GM21786 (cell line): ENCODE data around the gene USH1C.

Source experiments
- ATAC-seq: cut with Tn5 transposase; IDR thresholded peaks from one replicate; pipeline ENCODE4 v1.9.1; 2021; ENCODE audit not compliant: unreplicated experiment

USH1C gene

GRCh38 chr11:17571431-17572358, 27.5 kb upstream of the USH1C start:
- ATAC-seq = no peak

DNA sequence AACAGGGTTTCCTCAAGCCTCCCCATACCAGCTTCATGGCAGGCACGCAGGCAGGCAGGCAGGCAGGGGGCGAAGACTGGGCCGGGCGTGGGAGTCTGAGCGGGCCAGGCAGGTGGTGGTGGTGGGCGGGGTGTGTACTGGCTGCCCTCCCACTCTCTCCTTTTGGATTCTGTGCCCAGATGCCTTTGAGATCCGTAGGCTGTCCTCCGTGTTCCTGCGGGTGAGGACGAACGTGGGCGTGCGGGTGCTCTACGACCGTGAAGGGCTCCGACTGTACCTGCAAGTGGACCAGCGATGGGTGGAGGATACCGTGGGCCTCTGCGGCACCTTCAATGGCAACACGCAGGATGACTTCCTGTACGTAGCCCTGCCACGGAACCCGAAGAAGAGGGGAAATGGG, 25.8 kb upstream of the USH1C start:
- no peak for ATAC-seq

GRCh38 chr11:17568944-17569343, 24.7 kb upstream of the USH1C start:
- ATAC-seq = no peak

GRCh38 chr11:17564687-17565042, 20.4 kb upstream of the USH1C start:
- ATAC-seq = no peak

GRCh38 chr11:17563961-17564686, 19.9 kb upstream of the USH1C start:
- ATAC-seq = no peak

- no peak for ATAC-seq
Measured at GRCh38 chr11:17563231-17563646, 19.0 kb upstream of the USH1C start.

DNA sequence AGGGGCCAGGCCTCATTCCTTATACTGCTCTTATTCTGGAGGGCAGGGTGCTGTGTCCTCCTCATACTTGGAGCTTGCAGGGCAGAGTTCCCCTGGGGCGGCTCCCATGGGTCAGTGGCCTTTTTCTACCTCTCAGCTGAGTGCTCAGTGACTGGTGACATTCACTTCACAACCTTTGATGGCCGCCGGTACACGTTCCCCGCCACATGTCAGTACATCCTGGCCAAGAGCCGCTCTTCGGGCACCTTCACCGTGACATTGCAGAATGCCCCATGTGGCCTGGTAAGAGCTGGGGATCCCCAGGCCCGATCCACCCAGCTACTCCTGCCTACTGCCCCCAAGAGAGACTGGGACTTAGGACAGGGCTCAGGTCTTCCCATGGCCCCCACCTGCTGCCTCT, 17.3 kb upstream of the USH1C start:
- ATAC-seq = no peak

- ATAC-seq = no peak
Measured at GRCh38 chr11:17561111-17561415, 16.8 kb upstream of the USH1C start.

GRCh38 chr11:17560281-17561110, 16.3 kb upstream of the USH1C start:
- ATAC-seq = no peak

- no peak for ATAC-seq
Measured at GRCh38 chr11:17559341-17560087, 15.3 kb upstream of the USH1C start.

DNA sequence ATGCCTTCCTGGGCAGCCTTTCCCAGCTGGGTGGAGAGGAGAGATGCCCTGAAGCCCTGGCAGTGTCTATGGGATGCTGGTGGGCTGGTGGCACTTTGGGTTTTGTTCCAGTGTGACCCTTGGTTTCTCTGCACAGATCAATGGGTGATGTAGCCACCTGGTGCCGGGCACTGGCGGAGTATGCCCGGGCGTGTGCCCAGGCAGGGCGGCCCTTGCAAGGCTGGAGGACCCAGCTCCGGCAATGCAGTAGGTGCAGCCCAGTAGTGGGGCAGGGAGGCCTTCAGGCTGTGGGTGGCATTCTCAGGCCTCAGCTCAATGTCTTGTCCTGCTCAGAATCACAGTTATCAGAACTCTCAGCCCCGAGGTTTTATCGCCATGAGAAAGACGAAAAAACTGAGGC, 14.7 kb upstream of the USH1C start:
- ATAC-seq = no peak

DNA sequence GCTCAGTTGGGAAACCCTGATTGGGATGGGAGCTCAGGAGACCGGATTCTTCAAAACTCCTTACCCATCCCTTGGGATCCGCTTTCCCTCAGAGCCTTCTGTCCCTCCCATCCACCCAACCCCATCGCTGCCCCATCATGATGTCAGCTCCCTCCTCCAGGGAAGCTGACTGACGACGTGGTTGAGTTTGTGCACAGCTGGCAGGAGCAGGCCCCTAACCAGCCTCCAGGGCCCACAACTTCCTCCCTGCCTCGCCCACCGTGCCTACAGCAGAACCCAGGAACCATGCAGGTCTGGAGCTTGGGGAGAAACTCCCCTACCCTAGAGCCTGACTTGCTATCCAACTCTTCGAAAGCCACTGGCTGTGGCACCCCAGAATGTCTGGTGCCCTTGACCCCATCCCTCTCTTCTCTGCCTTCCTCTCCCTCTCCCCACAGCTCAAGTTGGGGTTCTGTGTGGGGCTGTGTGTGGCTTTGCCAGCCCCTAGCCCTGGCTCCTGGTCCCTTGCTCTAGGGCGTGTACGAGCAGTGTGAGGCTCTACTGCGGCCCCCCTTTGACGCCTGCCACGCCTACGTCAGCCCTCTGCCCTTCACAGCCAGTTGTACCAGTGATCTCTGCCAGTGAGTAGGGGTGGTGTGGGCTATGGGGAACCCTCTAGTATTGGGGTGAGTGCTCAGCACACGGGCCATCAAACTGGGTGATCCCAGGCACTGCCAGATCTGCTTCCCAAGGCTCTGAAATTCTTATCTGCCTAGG, 14.0 kb upstream of the USH1C start:
- no peak for ATAC-seq

DNA sequence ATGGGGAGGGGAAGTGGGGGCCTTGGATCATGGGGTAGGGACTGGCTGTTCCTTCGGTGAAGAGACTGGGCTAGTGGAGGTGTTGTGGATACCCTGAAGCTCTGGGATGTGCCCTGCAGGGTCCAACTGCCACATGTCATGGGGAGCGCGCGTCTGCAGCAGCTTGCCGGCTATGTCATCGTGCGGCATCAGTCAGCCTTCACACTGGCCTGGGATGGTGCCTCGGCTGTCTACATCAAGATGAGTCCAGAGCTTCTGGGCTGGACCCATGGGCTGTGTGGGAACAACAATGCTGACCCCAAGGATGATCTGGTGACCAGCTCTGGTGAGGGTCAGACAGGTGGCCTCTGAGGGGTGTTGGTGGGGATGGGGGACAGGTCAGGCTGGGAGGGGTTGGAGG, 12.8 kb upstream of the USH1C start:
- ATAC-seq = no peak

GRCh38 chr11:17554487-17554886, 10.3 kb upstream of the USH1C start:
- ATAC-seq = no peak

GRCh38 chr11:17553249-17553546, 9.0 kb upstream of the USH1C start:
- ATAC-seq = no peak

DNA sequence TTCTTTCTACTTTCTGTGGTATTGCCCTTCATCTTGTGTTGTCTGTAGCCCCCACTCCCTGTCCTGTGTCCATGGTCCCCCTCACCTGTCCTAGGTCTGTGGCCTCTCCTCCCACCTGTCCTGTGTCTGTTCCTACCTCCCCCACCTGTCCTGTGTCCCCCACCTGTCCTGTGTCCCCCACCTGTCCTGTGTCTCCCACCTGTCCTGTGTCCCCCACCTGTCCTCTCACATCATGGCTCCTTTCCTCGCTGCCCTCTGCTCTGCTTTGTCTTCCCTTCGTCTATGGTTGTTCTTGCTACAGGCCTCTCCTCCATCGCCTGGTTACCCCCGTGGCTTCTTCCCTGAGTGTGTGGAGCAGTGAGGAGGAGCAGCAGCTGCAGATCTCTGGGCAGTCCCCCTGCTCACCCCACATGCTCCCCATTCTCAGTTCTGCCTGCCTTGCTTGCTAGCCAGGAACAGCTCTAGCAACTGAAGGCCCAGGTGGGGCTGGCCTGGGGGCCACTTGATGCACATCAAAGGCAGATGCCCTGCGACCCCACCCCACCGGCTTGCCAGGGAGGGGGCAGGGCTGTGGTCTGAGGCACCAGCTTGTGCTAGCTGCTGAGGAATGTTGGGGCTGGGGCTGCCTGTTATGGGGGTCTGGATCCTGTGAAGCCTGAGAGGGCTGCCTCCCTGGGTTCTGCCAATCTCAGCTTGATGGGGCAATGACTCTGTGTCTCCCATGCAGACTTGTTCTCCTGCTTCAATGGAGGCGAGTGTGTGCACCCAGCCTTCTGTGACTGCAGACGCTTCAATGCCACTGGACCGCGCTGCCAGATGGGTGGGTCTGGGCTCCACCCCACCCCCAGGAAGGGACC, 8.4 kb upstream of the USH1C start:
- no peak for ATAC-seq

DNA sequence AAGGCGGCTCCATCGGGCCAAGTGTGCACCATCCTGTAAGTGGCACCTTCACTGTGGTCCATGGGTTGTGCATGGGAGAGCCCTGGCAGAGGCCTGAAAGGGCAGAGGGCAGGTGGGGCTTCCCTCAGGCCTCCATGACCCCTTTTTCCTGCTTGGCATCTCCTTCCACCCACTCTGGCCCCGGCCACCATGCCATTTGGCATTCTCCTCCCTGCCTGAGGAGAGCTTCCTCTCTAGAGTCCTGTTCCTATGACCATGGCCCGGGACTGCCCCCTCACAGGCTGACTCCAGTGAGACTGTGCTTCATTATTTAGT, 7.8 kb upstream of the USH1C start:
- no peak for ATAC-seq

DNA sequence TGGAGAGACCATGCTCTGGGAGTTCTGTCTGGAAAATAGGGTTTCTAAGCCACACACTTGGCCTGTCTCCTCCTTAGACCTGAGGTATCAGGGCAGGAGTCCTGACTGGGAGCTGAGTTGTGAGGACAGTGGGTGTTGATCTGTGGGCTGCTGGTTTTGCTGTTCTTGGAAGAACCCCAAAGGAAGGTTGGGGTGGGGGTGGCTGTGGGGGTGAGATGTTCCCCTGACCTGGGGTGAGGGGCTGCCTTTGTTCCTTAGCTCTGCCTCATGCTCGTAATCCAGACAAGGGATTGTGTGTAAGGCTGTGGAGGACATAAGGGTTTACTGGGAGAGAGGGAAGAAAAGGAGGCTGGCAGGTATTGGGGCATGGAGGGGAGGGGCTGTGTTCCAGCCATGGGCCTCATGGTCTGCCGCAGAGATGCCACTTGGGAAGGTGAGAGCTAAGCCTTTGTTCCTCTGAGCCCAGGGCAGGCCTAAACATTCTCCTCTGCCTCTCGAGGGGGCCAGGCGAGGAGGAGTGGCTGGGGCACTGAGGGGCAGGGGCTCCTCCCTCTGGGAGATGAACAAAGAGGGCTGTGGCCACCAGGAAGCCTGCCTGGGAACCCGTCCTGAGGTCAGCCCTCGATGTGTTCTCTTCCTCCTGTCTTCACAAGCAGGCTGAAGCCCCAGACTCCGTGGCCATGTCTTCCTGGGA, 7.3 kb upstream of the USH1C start:
- ATAC-seq = no peak
